K562 (cell line): ENCODE measurements around the gene NUP205. TPM values are rescaled to one million over a fixed set of nuclear protein-coding genes. Genes with fewer than 3 reads are reported as not detected.
A peak's percentile ranks its signal among the peaks of the same experiment; 100 is the strongest.

Experiments
- BMI1 ChIP-seq: fragments of 150-350 bp; IDR thresholded peaks from 2 replicates; pipeline ENCODE4 v1.6.1; 2014; ENCODE audit warnings: low read length
- CHD4 ChIP-seq: fragments of 200-600 bp; sonication (generic); IDR thresholded peaks from 3 replicates; pipeline ENCODE4 v1.6.1; 2012; ENCODE audit warnings: low read depth, mild to moderate bottlenecking, mixed read lengths, low read length, inconsistent platforms; ENCODE audit not compliant: insufficient read depth, insufficient replicate concordance, poor library complexity, severe bottlenecking
- CTBP1 ChIP-seq: fragments of 450-650 bp; IDR thresholded peaks from 2 replicates; pipeline ENCODE4 v1.6.1; 2016; ENCODE audit warnings: borderline replicate concordance
- E2F4 ChIP-seq: sonication (generic); formaldehyde crosslinking; IDR thresholded peaks from 2 replicates; pipeline ENCODE4 v1.8.0; 2022; ENCODE audit warnings: mild to moderate bottlenecking, low read depth, missing genetic modification reagents
- ERF ChIP-seq: fragments of 450-650 bp; formaldehyde crosslinking; IDR thresholded peaks from 2 replicates; pipeline ENCODE4 v1.4.0; 2020; ENCODE audit warnings: mild to moderate bottlenecking, mixed read lengths
- EWSR1 ChIP-seq: fragments of 450-650 bp; IDR thresholded peaks from 2 replicates; pipeline ENCODE4 v1.6.1; 2018; ENCODE audit warnings: borderline replicate concordance, mild to moderate bottlenecking, low read depth, moderate library complexity; ENCODE audit not compliant: partially characterized antibody
- GATAD2B ChIP-seq: fragments of 450-650 bp; IDR thresholded peaks from 2 replicates; pipeline ENCODE4 v1.6.1; 2017; ENCODE audit warnings: mild to moderate bottlenecking, borderline replicate concordance
- GTF2F1 ChIP-seq: IDR thresholded peaks from 2 replicates; pipeline ENCODE4 v1.6.1; 2011; ENCODE audit warnings: low read depth, low read length, improper control_type of control experiment
- HMBOX1 ChIP-seq: sonication (generic); IDR thresholded peaks from 2 replicates; pipeline ENCODE4 v1.6.1; 2016
- KAT2B ChIP-seq: IDR thresholded peaks from one replicate; pipeline ENCODE4 v1.6.1; 2012; ENCODE audit warnings: low read depth, mild to moderate bottlenecking, control low read depth, inconsistent platforms, low read length, moderate library complexity
- KAT7 ChIP-seq: sonication (generic); formaldehyde crosslinking; IDR thresholded peaks from 2 replicates; pipeline ENCODE4 v1.8.0; 2022; ENCODE audit warnings: missing genetic modification reagents, mild to moderate bottlenecking, borderline replicate concordance
- KLF6 ChIP-seq: fragments of 250-450 bp; sonication (Bioruptor Pico); IDR thresholded peaks from 2 replicates; pipeline ENCODE4 v1.4.0; 2020; ENCODE audit warnings: mild to moderate bottlenecking, moderate library complexity, borderline replicate concordance
- MAFF ChIP-seq: IDR thresholded peaks from 2 replicates; pipeline ENCODE4 v1.6.1; 2012; ENCODE audit warnings: low read length, improper control_type of control experiment
- NONO ChIP-seq, 2 experiments: fragments of 200-400 bp in 1 of 2; fragments of 450-650 bp in 1 of 2; formaldehyde crosslinking in 1 of 2; IDR thresholded peaks; 2 replicates each; pipeline ENCODE4 v1.6.1; 2017; ENCODE audit warnings: low read depth in 2 of 2, mild to moderate bottlenecking in 2 of 2, moderate library complexity in 2 of 2, low read length in 1 of 2
- SIRT6 ChIP-seq: IDR thresholded peaks from one replicate; pipeline ENCODE4 v1.6.1; 2012; ENCODE audit warnings: low read depth, mild to moderate bottlenecking, control low read depth, inconsistent platforms, low read length, moderate library complexity
- SMARCC2 ChIP-seq: fragments of 450-650 bp; IDR thresholded peaks from 2 replicates; pipeline ENCODE4 v1.6.1; 2017; ENCODE audit warnings: antibody characterized with exemption, moderate library complexity, mild to moderate bottlenecking, low read depth
- SOX6 ChIP-seq: fragments of 450-650 bp; IDR thresholded peaks from 2 replicates; pipeline ENCODE4 v1.6.1; 2014; ENCODE audit warnings: mild to moderate bottlenecking
- WHSC1 ChIP-seq: IDR thresholded peaks from one replicate; pipeline ENCODE4 v1.6.1; 2012; ENCODE audit warnings: low read length, control low read depth, inconsistent platforms
- ZNF282 ChIP-seq: sonication (generic); formaldehyde crosslinking; IDR thresholded peaks from 2 replicates; pipeline ENCODE4 v1.8.1; 2023; ENCODE audit warnings: missing genetic modification reagents
- ZNF785 ChIP-seq: fragments of 250-450 bp; sonication (Bioruptor Pico); IDR thresholded peaks from 2 replicates; pipeline ENCODE4 v1.4.0; 2020; ENCODE audit warnings: mild to moderate bottlenecking
- polyA plus RNA-seq, 8 experiments: library from polyadenylated mRNA; depleted of rRNA in 4 of 8; stranded (reverse) in 5 of 8; unstranded in 3 of 8; fragments of >200 nt; fragmentation: Nextera tagmentation in 2 of 8; fragmentation: Illumina TruSeq in 1 of 8; extraction: Ambion mirVana in 2 of 8; extraction: Trizol in 1 of 8; gene quantifications; 2 replicates each; pipeline versions ENCODE4 v1.2.1 to v1.2.3, GENCODE V29; 2011 to 2014; ENCODE audit warnings: inconsistent platforms in 1 of 8, missing spikeins in 1 of 8
- total RNA-seq, 7 experiments: library from RNA; depleted of rRNA in 6 of 7; stranded (reverse); fragments of >200 nt in 6 of 7; fragmentation: Illumina TruSeq in 2 of 7; extraction: Trizol in 2 of 7; gene quantifications; 2 replicates each; pipeline versions ENCODE4 v1.2.1 to v1.2.3, GENCODE V29; 2011 to 2021; ENCODE audit warnings: low replicate concordance in 1 of 7
- TF ChIP-seq, protein P1 (sequence below), 3 experiments: fragments of 200-800 bp in 1 of 3; fragments of 250-450 bp in 1 of 3; fragments of 450-650 bp in 1 of 3; sonication (Bioruptor Pico) in 1 of 3; sonication (Bioruptor generic) in 1 of 3; formaldehyde crosslinking in 1 of 3; IDR thresholded peaks; 2 replicates each; pipeline versions ENCODE4 v1.6.1 to v1.8.0; 2016 to 2022; ENCODE audit warnings: mild to moderate bottlenecking in 2 of 3, missing genetic modification characterization in 2 of 3, missing compliant biosample characterization in 1 of 3, moderate library complexity in 1 of 3
- TF ChIP-seq, protein P2 (sequence below): sonication (generic); formaldehyde crosslinking; IDR thresholded peaks from 2 replicates; pipeline ENCODE4 v1.8.0; 2022; ENCODE audit warnings: mild to moderate bottlenecking, missing genetic modification reagents
- TF ChIP-seq, protein P3 (sequence below): sonication (generic); formaldehyde crosslinking; IDR thresholded peaks from 2 replicates; pipeline ENCODE4 v1.8.0; 2022; ENCODE audit warnings: mild to moderate bottlenecking, missing genetic modification reagents

NUP205 gene
- total and polyA plus RNA-seq, 9 of the 15 experiments (the other 6 are each of a cell fraction or from before 2014, with no cell fraction given), result 101 to 282 (median 193) TPM

DNA sequence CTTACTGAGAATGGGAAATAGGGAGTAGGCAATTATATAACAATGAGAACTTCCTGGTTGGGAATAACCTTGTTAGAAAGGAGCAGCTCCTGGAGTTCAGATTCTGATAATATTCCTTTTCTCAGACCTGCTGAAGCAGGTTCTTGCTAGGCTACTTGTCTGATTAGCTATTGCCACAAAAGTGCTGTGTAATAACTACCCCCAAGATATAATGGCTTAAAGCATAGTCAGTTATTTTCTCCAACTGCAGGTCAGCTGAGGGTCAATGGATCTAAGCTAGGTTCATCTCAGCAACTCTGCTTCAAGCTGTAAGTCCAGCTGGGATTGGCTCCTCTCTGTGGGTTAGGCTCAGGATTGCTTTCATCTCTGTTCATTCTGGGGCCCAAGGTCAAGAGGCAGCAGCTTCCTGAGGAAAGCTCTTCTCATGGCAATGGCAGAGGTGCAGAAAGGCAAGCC, 38.5 kb upstream of the NUP205 start (continued):
- peak; percentile 84 for TF ChIP-seq HMBOX1
- no peak for TF ChIP-seq NONO (IDR thresholded peaks at IDR 0.05; ENCODE audit: low read depth in 2 of 2, low read length in 1 of 2)
- no peak for TF ChIP-seq CHD4
- no peak for TF ChIP-seq WHSC1
- TF ChIP-seq KAT2B, result no peak
- TF ChIP-seq MAFF, result peak; percentile 64
- TF ChIP-seq ZNF785, result no peak
- no peak for TF ChIP-seq EWSR1
- no peak for TF ChIP-seq SMARCC2
- TF ChIP-seq, protein P1, sequence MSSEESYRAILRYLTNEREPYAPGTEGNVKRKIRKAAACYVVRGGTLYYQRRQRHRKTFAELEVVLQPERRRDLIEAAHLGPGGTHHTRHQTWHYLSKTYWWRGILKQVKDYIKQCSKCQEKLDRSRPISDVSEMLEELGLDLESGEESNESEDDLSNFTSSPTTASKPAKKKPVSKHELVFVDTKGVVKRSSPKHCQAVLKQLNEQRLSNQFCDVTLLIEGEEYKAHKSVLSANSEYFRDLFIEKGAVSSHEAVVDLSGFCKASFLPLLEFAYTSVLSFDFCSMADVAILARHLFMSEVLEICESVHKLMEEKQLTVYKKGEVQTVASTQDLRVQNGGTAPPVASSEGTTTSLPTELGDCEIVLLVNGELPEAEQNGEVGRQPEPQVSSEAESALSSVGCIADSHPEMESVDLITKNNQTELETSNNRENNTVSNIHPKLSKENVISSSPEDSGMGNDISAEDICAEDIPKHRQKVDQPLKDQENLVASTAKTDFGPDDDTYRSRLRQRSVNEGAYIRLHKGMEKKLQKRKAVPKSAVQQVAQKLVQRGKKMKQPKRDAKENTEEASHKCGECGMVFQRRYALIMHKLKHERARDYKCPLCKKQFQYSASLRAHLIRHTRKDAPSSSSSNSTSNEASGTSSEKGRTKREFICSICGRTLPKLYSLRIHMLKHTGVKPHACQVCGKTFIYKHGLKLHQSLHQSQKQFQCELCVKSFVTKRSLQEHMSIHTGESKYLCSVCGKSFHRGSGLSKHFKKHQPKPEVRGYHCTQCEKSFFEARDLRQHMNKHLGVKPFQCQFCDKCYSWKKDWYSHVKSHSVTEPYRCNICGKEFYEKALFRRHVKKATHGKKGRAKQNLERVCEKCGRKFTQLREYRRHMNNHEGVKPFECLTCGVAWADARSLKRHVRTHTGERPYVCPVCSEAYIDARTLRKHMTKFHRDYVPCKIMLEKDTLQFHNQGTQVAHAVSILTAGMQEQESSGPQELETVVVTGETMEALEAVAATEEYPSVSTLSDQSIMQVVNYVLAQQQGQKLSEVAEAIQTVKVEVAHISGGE (CRISPR knock-in tag; IDR thresholded peaks at IDR 0.05), result no peak
- no peak for TF ChIP-seq GATAD2B
- no peak for TF ChIP-seq SIRT6
- TF ChIP-seq KAT7 (CRISPR knock-in tag), result no peak
- TF ChIP-seq, protein P2, sequence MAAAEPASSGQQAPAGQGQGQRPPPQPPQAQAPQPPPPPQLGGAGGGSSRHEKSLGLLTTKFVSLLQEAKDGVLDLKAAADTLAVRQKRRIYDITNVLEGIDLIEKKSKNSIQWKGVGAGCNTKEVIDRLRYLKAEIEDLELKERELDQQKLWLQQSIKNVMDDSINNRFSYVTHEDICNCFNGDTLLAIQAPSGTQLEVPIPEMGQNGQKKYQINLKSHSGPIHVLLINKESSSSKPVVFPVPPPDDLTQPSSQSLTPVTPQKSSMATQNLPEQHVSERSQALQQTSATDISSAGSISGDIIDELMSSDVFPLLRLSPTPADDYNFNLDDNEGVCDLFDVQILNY (CRISPR knock-in tag), result no peak
- no peak for TF ChIP-seq KLF6 (CRISPR knock-in tag)
- TF ChIP-seq ERF (CRISPR knock-in tag), result no peak
- TF ChIP-seq CTBP1, result no peak
- TF ChIP-seq GTF2F1, result no peak
- TF ChIP-seq E2F4 (CRISPR knock-in tag), result no peak
- no peak for TF ChIP-seq ZNF282
- TF ChIP-seq, protein P3, sequence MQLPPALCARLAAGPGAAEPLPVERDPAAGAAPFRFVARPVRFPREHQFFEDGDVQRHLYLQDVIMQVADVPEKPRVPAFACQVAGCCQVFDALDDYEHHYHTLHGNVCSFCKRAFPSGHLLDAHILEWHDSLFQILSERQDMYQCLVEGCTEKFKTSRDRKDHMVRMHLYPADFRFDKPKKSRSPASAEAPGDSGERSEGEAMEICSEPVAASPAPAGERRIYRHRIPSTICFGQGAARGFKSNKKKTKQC (CRISPR knock-in tag), result no peak
- TF ChIP-seq BMI1, result no peak
- peak; percentile 48; the same call in 1 of the 2 replicates for TF ChIP-seq SOX6
